NCI-H2107 (cell line): ENCODE measurements around the gene FEN1.

Experiments used
- DNase-seq: peaks from one replicate; lab custom pipeline; 2025; lab: John Stamatoyannopoulos, UW

FEN1 gene

GRCh38 chr11:61792310-61793082 is at the start of gene FEN1, which contains the start of gene TMEM258:
TSS of gene FEN1 (plus strand) at chr11:61792911. CDS start at chr11:61795362, 2,451 bp downstream.
TSS of gene TMEM258 (minus strand) at chr11:61792599. CDS start at chr11:61792558, 41 bp downstream.
- peak; percentile 57 for DNase-seq

- DNase-seq, result no peak
Measured at GRCh38 chr11:61743486-61744095, 49.1 kb upstream of the FEN1 start.

- DNase-seq, result no peak
Measured at GRCh38 chr11:61744181-61744580, 48.5 kb upstream of the FEN1 start.

GRCh38 chr11:61744609-61745156 is 48.0 kb upstream of the FEN1 start:
- no peak for DNase-seq

- no peak for DNase-seq
Measured at GRCh38 chr11:61745781-61746441, 46.8 kb upstream of the FEN1 start.

GRCh38 chr11:61746442-61747191 is 46.1 kb upstream of the FEN1 start:
- DNase-seq, result no peak

- no peak for DNase-seq
Measured at GRCh38 chr11:61747192-61747966, 45.3 kb upstream of the FEN1 start.

GRCh38 chr11:61747967-61748285 is 44.8 kb upstream of the FEN1 start:
- no peak for DNase-seq

GRCh38 chr11:61749591-61750217 is 43.0 kb upstream of the FEN1 start:
- no peak for DNase-seq

- DNase-seq, result no peak
Measured at GRCh38 chr11:61750631-61751273, 42.0 kb upstream of the FEN1 start.

GRCh38 chr11:61751384-61751783 is 41.3 kb upstream of the FEN1 start:
- no peak for DNase-seq

- DNase-seq, result no peak
Measured at GRCh38 chr11:61752117-61752924, 40.4 kb upstream of the FEN1 start, which contains the start of gene MYRF. TSS of gene MYRF (plus strand) at chr11:61752636. CDS start at chr11:61752745, 109 bp downstream.

GRCh38 chr11:61752925-61753521 is 39.7 kb upstream of the FEN1 start:
- no peak for DNase-seq

- no peak for DNase-seq
Measured at GRCh38 chr11:61753672-61754071, 39.0 kb upstream of the FEN1 start.

GRCh38 chr11:61754534-61755482 is 37.9 kb upstream of the FEN1 start:
- no peak for DNase-seq

GRCh38 chr11:61756147-61756451 is 36.6 kb upstream of the FEN1 start:
- no peak for DNase-seq

- DNase-seq, result no peak
Measured at GRCh38 chr11:61756452-61757212, 36.1 kb upstream of the FEN1 start.
